GM21515 (cell line): ENCODE data around the gene SNIP1.
"Not testable (repeated sequence)": the region's sequence is repeated elsewhere in the genome, so short reads cannot be mapped to it uniquely, and the experiment has no call there.

Experiments used
- ATAC-seq: cut with Tn5 transposase; IDR thresholded peaks from one replicate; pipeline ENCODE4 v1.9.1; 2021; ENCODE audit not compliant: unreplicated experiment

SNIP1 gene, protein sequence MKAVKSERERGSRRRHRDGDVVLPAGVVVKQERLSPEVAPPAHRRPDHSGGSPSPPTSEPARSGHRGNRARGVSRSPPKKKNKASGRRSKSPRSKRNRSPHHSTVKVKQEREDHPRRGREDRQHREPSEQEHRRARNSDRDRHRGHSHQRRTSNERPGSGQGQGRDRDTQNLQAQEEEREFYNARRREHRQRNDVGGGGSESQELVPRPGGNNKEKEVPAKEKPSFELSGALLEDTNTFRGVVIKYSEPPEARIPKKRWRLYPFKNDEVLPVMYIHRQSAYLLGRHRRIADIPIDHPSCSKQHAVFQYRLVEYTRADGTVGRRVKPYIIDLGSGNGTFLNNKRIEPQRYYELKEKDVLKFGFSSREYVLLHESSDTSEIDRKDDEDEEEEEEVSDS

GRCh38 chr1:37553927-37554808, at the start of gene SNIP1:
TSS of gene SNIP1 (minus strand) at chr1:37554293. CDS start at chr1:37554229, 64 bp downstream.
- ATAC-seq = peak; percentile 64

GRCh38 chr1:37602750-37603694, 48.9 kb upstream of the SNIP1 start:
- no peak for ATAC-seq

GRCh38 chr1:37601441-37601840, 47.3 kb upstream of the SNIP1 start:
- no peak for ATAC-seq

DNA sequence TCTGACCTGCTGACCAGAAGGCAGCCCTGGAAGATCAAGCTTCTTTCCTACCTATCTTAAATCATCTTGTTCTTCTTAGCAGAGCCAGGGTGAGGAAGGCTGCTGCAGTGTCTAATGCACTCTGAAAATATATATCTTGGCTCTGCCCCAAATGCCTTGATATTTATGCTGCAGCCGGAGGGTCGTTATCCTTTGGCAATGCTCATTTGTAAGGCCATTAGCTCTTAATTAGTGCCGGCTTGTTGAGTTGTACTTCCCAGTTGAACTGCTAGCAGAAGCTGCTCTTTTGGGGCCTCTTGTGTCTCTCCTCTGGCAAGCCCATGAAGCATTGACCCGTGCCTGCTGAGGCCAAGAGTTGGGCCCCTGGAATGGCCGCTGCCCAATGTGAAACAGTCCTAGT, 45.8 kb upstream of the SNIP1 start:
- ATAC-seq = no peak

GRCh38 chr1:37596182-37596667, 42.1 kb upstream of the SNIP1 start:
- no peak for ATAC-seq

DNA sequence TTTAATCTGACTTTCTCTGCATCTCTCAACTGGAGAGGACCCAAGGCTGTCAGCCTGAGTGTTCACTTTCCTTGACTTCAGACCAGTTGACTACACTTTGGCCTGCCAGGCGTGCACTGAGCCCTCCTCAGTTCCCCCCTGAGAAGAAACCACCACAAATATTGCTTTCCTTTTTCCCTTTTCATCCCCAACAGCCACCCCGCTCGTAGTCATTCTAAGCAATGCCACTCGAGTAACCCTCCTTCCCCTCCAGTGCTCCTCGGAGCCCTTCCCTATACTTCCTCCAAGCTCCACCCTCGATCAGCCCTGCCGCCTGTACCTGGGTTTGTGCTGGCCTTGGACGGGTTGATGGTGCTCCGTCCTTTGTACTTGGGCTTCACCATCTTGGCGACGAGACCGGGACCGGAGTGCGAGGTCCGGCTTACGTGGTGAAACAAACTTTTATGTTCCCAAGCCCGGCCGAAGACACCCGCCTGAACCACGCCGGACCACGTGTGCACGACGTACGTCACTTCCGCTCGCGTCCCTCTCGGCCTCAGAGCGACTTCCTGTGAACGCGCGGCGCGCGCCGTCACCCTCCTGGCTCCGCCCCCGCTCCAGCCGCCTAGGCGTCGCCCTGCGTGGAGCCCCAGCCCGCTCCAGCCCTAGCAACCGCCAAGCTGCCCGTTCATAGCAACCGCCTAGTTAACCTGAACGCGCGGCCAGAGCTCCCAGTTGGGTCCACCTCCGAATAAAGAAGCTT, 41.5 kb upstream of the SNIP1 start, which contains the start of gene GNL2:
GNL2 (minus strand) TSS at position 498 of the 742 bp plus-strand sequence; CDS start at position 383, 115 bp downstream.
- ATAC-seq = peak; percentile 92

DNA sequence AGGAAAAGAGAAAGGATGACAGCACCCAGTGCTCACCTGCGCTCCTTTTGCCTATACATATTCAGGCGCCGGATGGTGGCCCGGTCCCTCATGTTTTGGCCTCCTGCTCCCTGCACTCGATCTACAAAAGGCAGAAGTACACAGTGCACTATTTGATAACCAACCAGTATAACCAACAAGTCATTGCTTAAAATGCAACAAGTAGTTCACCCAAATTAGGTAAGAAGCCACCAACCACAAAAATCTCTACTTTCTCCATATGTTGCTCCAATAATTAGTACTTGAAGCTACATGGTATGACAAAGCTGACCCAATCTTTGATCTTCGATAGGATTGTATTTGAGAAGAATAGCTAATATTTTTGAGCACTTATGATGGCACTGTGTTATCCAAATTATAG, 39.6 kb upstream of the SNIP1 start:
- ATAC-seq = no peak

GRCh38 chr1:37588939-37589338, 34.8 kb upstream of the SNIP1 start:
- no peak for ATAC-seq

- ATAC-seq = not testable (repeated sequence)
These were observed 30.5 kb upstream of the SNIP1 start for GRCh38 chr1:37584544-37584943.

- no peak for ATAC-seq
These were observed 21.6 kb upstream of the SNIP1 start for GRCh38 chr1:37575692-37576091.

GRCh38 chr1:37574834-37575480, 20.9 kb upstream of the SNIP1 start:
- ATAC-seq = no peak

DNA sequence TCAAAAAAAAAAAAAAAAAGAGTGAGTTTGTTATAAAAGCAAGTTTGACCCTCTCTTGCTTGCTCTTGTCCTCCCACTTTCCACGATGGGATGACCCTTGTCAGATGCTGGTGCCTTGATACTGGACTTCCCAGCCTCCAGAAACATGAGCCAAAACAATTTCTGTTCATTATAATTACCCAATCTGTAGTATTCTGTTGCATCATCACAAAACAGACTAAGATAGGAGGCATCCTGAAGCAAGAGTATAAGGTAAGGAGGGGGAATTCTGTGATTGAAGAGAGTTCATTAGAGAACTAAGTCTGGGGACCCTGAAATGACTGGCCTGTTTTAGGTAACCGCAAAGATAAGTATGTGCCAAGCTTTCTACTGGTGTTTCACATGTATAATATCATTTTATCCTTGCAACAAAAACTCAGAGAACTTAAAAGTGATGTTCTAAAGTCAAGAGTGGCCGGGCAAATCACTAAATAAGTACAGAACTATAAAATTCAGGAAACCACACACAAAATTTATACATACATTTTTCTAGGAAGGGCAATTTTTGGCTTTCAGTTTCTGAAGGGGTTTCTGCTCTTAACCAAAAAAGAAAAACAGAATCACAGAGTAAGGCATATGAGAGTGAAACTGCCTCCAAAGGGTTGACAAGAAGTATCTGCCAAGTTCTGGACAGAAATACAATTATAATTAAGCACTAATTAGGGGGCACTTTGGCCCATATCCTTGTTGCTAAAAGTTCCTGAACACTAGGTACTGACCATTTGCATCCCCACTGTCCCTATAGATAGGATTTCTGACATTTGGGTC, 16.6 kb upstream of the SNIP1 start:
- ATAC-seq = no peak

GRCh38 chr1:37567023-37567422, 12.9 kb upstream of the SNIP1 start:
- no peak for ATAC-seq

DNA sequence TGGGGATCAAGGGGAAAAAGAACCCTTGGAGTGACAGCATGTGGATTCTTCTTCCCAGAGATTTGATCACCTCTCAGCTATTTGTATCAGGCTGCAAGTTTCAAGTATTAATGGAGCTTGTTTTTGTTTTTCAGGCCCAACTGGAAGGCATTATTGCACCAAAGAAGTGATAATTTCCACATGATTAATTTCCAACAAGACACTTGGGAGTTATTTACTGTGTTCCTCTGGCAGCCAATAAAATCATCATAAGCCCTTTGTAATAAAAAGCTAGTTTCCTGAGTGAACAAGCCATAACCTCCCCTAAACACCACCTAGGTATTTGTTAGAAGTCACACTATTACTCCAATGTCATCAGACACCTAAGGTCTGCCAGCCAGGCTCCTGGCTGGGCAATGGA, 10.8 kb upstream of the SNIP1 start:
- no peak for ATAC-seq

- no peak for ATAC-seq
These were observed 8.9 kb upstream of the SNIP1 start for GRCh38 chr1:37562984-37563383.

DNA sequence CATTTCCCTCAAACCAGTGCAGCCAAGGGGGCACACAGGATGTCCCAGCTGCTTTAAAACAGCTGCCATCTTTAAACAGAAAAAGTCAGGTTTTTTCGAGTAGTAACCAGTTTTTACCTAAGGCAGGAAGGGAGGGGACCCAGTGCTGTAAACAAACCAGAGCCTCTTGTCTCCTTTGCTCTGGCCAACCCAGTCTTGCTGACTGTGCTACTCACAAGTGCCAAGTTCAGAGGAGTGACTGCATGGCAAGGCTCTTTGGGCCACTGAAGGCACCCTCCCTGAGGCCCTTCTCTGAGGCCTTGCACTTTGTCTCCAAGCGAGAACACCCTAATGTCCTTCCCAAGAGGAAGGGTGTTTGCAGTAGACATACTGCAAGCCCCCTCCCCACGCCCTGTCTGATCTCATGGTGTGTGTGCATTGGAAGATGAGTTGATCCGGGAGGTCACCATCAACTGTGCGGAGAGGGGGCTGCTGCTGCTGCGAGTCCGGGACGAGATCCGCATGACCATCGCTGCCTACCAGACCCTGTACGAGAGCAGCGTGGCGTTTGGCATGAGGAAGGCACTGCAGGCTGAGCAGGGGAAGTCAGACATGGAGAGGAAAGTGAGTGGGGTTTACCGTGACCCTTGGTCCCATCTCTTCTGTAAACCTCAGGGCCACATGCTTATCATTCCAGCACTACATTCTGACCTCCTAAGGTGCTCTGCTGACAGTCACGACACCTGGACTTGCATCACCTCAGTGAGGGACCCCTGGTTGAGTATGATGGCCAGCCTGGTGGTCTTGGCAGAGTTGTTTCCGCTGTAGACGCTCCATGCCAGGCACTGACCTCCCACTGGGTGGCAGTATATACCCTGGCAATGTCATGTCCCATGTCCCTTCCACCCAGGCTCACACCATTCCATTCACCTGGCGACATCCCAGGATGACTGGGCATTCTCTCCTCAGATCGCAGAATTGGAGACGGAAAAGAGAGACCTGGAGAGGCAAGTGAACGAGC, 7.3 kb upstream of the SNIP1 start:
- ATAC-seq = no peak

- ATAC-seq = no peak
These were observed 6.5 kb upstream of the SNIP1 start for GRCh38 chr1:37560401-37561132.
